ENCODE data around the gene ANGPTL2. TPM values are rescaled to one million over a fixed set of nuclear protein-coding genes. Genes with fewer than 3 reads are reported as not detected.

Gene ANGPTL2
- total RNA-seq, 1 experiment from 2014 or later, result 5.1 TPM

DNA sequence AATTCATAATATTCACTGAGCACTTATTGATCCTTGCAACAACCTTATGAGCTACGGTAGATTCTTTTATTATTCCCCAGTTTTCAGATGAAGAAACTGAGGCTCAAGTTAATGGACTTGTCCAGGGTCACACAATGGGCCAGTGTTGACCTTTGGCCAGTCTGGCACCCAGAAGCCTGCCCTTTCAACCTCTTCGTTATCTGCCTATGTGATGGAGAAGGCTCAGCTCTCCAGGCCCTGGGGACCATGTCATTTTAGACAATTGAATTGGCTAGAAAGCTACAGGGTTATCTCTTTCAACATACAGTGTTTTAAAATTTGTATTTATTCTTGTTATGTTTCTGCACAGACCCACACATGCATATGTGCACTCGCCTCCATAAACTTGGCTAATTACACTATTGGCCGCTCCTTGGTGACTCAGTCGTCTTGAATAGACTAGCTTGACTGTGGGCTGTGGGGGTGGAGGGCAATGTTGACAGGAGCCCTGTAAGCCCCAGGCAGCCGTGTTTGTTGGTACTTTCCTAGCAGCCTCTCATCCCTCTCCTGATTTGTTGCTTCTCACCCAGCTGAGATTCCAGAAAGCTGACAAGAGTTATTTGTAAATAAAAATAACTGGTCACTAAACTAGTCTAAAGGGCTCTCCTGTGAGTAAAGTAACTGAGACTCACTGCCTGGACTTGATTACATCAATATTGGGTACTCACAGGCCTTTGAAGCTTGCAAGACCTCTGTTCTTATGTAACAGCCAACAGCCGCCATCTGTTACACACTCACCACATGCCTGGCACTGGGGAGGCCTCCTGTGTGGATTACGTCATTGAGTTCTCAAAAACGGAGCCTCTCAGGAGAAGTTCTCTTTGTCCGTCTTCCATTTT, 8.5 kb upstream of the ANGPTL2 start:
- Histone ChIP-seq H3K27ac (ENCODE audit: insufficient read length, low read depth, low read length) (no peak overlapping the region), H3K14ac (ENCODE audit: insufficient read depth, low read length) (no peak overlapping the region), H3K9ac (ENCODE audit: extremely low read depth, insufficient read length, low read length) (no peak overlapping the region), H3K4me2 (ENCODE audit: insufficient read depth, insufficient read length, low read length) (no peak overlapping the region), H3K23me2 (ENCODE audit: insufficient read length, low read depth, low read length, poor library complexity, severe bottlenecking) (no peaks in the 10 kb centered on the region), H3K27me3 (ENCODE audit: insufficient read depth, low read length) (no peaks in the 10 kb centered on the region), H2BK120ac (ENCODE audit: low read depth, low read length, poor library complexity, severe bottlenecking) (no peak overlapping the region), H3K56ac (ENCODE audit: insufficient read length, low read depth, low read length) (no peak overlapping the region), H2AK5ac (ENCODE audit: insufficient read length, low read length) (no peak overlapping the region), H4K91ac (ENCODE audit: insufficient read length, low read depth, low read length) (no peak overlapping the region), H2AFZ (ENCODE audit: low read length) (no peak overlapping the region), H3T11ph (ENCODE audit: low read length) (no peak overlapping the region), H4K5ac (ENCODE audit: insufficient read length, low read depth, low read length) (no peak overlapping the region), H3K4ac (ENCODE audit: low read depth, low read length) (no peak overlapping the region), H3K79me1 (ENCODE audit: insufficient read depth, low read depth, low read length, poor library complexity, severe bottlenecking) (no peaks in the 10 kb centered on the region), H2BK15ac (ENCODE audit: low read depth, low read length) (no peak overlapping the region), H2BK12ac (ENCODE audit: insufficient read length, low read depth, low read length) (no peak overlapping the region), H4K8ac (replicated peaks; ENCODE audit: insufficient read length, low read depth, low read length) (no peak overlapping the region), H2BK5ac (ENCODE audit: insufficient read length, low read length) (no peak overlapping the region), H3K4me1 (ENCODE audit: insufficient read depth, low read length) (peaks cover 2% of the 10 kb centered on the region; the same call in 1 of the 2 replicates), H2BK20ac (ENCODE audit: low read depth, low read length, poor library complexity, severe bottlenecking) (no peak overlapping the region), H4K20me1 (ENCODE audit: control insufficient read depth, insufficient read depth, insufficient read length) (no peaks in the 10 kb centered on the region), H3K18ac (ENCODE audit: insufficient read length, low read depth, low read length) (no peak overlapping the region), H3K23ac (ENCODE audit: insufficient read length, low read depth, low read length) (no peak overlapping the region), H3K9me3 (ENCODE audit: control insufficient read depth, low read depth, low read length) (no peaks in the 10 kb centered on the region), H3K79me2 (ENCODE audit: insufficient read depth, low read length) (no peaks in the 10 kb centered on the region)
- Mint-ChIP-seq H3K4me3 (no peak overlapping the region), H3K4me1 (peaks cover 36 to 48% of the 10 kb centered on the region in 2 experiments), H3K27me3 (ENCODE audit: low read depth) (no peaks in the 10 kb centered on the region; the same call in 1 of the 2 replicates), H3K36me3 (ENCODE audit: insufficient read depth in 1 of 3, low read depth in 3 of 3) (no peaks in the 10 kb centered on the region), H3K9me3 (no peaks in the 10 kb centered on the region; a peak in 1 of 5 replicates), H3K27ac (no peak overlapping the region)
- no peak for DNase-seq
- TF ChIP-seq CTCF (conservative IDR thresholded peaks at IDR 0.05), result no peak
- WGBS (ENCODE audit: extremely low coverage, insufficient read length, low lambda C conversion rate), result no CpG with 5 or more reads among the region's 10 CpGs
